Activated CD4-positive, alpha-beta T cell treated with anti-CD3 and anti-CD28 coated beads, Interleukin-2, amount 50 U/mL, for 4 hours (primary cell): ENCODE results near the gene BARD1.
"Not testable (repeated sequence)": the region's sequence is repeated elsewhere in the genome, so short reads cannot be mapped to it uniquely, and the experiment has no call there.

Experiments
- DNase-seq, 2 experiments: peaks; one replicate each; pipeline ENCODE4 v3.0.0-alpha.2; 2020

Gene BARD1

DNA sequence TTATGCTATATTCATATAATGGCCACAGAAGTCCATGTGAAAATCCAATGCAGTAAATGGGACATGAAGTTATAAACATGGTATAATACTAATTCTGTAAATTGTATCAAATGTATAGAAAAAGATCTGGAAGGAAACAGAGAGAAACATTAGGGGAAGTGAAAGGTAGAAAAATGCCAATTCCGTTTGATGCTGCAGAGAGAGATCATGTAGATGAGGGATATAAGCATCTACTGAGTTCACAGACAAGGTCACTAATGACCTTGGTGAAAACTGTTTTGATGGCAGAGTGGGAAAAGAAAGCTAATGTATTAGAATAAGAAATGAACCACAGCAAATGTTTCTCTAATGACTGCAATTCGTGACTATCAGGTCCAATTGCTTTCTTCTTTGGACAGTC, 56.0 kb downstream of the BARD1 start:
- no peak for DNase-seq

DNA sequence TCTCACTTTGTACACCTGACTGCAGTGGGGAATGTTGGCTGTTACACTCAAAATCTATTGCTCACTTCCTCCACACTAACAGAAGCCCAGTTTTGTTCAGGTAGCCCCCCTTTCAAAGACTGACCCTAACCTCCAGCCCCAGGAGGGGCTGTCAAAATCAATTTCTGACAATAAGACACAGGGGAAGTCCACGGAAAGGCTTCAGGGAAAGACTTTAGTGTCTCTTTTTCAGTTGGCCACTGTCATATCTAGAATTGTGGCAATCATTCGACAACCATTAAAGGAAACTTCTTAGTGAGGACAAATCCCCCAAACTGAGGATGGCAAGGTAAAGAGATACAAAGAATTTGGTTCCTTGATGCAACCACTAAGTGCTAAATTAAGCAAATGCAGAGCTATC, 59.0 kb downstream of the BARD1 start:
- DNase-seq = no peak

DNA sequence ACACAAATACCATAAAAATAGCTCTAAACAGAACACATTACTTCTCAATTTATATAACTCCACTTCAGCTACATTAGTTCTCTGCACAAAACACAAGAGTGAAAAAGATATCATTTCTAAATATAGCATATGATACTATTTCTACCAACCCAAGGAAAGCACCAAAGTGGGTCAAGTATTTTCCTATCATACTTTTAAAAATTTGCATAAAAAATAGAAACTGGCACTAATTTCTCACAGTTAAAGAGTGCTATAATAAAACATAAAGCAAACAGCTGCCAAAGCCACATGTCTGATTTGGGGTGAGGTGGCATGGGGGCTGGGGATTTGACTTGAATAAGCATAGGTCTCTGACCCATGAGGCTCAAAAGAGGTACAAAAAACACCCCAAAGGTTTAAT, 61.5 kb downstream of the BARD1 start:
- no peak for DNase-seq

DNA sequence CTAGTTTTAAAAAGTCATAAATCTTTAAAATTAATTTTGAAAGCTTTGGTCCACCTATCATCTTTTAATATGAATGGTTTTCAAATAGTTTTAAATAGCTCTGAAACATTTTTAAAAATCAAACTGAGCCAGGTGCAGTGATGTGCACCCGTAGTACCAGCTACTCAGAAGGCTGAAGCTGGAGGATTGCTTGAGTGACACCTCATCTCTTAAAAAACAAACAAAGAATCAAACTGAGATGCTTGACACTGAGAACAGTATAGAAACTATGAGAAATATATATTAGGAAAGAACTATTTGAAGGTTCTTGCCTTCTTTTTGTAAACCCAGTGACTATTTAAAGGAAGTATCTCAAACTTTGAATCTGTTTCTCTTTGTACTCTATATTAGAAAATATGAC, 67.4 kb downstream of the BARD1 start:
- no peak for DNase-seq

DNA sequence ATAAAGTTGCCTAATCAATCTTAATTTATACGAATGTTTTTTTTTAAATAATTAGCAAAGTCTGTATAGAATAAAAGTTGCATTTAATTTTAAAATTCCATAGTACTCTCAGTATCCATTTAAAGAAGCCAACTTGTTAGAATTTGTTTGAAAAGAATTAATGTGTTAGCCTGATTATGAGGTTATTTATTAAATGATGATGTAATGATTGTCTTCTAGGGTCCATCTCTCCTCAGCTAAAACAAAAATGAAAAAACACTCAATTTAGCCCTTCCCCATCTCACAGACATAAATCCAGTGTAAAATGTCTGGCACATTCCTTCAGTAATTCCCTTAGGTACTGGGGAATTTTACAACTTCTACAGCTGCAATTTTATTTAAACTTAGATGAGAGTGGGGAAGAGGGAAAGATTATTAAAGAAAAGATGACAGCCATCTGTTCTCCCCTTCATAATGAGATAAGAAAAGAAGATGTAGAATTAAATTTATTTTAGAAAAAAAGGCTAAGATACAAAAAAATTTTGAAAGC, 68.6 kb downstream of the BARD1 start:
- no peak for DNase-seq

DNA sequence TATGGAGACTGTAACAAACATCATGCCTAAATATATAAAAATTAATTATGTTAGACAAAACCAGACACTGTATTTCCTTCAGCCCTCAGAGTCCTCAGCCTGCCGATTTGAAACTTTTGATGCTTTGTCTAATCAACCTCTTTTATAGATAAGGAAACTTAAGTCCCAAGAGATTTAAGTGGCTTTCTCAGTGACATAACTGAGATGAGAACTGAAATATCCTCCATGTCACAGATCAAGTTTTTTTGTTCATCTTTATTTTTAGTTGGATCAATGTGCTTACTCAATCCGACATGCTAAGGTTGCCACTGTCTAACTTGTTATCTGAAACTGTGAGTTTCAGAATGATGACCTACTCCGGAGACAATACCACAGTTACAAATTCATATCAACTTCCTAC, 72.3 kb downstream of the BARD1 start:
- DNase-seq = no peak

DNA sequence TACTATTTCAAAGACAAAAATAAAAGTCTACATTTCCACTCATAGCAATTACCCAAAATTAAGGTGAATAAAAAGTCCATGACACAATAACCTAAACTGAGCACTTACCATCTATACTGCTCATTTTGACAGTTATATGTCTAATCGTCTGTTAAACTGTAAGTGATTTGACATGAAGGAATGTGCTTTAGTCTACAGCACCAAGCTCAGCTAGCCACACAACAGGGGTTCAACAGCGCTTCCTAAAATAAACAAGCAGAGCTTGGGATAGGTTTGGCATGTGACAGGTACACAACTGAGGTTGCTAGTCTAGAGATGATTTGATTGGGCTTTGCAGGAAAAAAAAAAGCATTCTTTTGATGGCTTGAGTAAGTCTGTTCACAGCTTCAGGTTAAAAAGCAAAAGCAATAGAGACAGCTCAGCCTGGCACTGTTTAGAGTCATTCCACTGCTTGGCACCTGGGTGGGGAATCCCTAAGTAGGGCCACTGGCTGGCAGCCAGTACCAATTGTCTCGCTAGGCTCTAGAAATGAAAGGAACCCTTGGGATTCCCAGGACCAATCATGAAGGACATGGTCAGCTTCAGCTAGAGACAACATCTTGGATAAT, 78.6 kb downstream of the BARD1 start:
- DNase-seq = no peak

DNA sequence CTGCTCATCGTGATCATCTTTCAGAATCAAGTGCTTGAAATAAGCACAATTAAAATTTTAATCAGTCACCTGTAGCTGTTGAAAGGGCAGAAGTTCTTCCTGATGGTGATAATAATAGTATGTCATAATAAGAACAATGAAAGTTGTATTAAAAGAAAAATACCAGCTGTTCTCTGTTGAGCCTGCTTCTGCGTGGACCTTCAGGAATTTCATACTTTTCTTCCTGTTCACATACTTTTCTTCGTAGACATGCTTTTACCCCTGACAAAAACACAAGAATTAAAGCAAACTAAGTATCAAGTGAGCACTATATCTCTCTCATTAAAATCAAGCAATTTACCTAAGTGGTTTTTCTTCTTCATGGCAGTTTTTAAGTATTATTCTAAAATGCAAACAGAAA, 79.2 kb downstream of the BARD1 start:
- no peak for DNase-seq

DNA sequence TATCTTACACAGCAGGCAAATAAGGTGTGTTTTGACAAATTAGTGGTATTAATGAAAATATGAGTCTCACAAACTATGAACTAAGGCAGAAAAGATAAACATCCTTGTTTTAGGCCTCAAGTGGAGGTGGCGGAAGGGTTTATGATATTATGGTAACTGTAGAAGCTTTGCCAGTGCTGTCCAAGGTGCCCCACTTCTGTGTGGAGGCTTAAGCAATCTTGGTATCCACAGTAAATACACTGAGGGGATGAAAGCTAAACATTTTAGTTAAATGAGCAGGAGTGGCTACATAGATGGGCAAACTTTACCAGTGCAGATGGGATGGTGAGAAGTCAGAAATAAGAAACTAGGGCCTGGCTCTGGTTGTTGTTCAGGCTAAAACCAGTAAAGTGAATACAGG, 84.7 kb downstream of the BARD1 start:
- DNase-seq = no peak

DNA sequence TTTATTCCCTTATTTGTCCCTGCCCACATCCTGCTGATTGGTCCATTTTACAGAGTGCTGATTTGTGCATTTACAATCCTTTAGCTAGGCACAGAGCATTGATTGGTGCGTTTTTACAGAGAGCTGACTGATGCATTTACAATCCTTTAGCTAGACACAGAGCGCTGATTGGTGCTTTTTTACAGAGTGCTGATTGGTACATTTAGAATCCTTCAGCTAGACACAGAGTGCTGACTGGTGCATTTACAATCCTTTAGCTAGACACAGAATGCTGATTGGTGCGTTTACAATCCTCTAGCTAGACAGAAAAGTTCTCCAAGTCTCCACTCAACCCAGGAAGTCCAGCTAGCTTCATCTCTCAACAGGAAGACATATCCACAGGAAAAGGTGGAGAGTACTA, 91.6 kb downstream of the BARD1 start:
- DNase-seq = not testable (repeated sequence)

DNA sequence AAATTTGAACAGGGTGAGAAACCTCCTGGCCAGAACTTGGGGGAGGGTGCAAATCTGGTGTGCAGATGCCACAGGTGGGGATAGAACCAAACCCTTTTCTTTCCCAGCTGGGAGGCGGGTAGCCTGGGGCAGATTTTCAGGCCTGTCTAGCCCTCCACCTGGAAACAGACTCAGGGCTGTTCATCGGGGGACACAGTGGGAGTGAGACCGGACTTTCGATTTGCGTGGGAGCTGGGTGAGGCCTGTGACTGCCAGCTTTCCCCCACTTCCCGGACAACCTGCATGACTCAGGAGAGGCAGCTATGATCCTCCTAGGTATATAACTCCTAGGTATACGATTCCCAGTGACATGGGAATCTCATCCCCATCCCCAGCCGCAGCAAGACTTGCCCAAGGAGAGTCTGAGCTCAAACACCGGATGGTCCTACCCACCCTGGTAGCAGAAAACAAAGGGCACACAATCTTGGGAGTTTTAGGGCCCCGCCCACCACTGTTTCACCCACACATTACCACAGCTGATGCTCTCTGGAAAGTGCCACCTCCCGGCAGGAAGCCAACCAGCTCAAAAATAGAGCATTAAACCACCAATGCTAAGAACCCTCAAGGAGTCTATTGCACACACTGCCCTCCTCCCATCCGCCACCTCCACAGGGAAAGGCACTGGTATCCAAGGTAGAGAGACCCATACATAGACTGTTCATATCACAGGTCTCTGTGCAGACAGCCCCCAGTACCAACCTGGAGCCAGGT, 92.5 kb downstream of the BARD1 start:
- no peak for DNase-seq

DNA sequence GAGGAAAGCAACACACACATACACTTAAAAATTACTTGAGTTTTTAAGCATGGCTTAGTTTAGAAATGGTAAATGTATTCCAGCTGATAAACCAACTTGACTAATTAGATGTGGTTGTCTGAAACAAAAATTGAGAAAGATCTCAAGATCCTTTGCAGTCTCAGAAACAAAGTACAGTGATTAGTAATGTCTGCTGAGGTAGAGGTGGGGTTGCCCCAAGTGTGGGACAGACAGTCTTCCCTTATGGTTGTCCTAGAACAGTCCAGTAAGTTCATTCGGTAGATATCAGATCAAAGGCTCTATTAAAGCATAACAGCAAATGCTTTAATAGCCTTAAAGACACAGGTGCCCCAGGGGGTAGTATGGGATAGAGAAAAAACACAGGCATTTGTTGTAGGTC, 94.5 kb downstream of the BARD1 start:
- DNase-seq = no peak

DNA sequence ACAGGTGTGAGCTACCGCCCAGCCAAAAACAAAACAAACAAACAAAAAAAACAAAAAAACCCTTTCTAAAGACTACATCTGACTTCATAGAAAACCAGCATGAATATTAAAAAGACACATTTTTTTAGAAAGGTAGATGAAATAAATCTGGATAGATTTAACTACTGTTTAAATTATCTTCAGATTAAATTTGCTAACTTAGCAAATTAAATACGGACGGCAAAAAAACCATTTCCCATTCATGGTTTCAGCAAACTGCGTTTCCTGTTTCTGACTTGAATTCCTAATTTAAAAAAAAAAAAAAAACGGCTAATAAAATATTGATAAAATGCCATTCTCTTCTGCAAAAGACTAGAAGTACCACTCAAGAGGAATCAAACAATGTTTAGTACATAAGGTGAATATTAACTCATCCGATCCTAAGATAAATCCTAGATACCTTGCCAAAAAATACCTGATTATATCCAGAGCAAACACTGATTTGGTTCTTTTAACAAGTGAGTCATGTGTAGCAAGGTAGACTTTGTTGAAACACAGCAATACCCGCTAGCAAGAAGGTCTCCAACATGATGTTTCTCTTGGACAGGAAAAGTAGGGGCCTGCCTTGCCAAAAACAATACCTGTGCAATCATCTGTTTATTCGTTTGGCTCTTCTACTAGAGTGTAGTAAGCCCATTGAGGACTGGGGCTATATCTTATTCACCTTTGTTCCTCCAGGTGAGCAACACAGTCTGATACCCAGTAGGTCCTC, 96.2 kb downstream of the BARD1 start:
- no peak for DNase-seq

DNA sequence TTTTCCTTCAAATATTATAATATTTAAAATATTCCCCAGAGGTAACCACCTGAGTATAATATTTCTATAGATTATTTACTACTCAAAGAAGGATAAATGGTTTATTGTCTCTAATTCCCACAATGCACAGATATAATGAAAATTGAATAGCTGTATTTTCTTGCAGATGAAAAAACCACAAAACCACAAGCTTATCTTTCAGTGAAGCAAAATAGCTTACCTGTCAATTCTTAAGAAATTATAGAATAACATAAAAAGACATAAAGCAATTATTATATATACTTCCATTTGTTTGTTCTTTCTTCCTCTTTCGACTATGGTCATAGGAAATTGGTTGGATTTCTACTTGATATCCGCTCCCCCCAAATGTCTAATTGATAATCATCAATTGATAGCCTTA, 98.8 kb downstream of the BARD1 start:
- DNase-seq = no peak

DNA sequence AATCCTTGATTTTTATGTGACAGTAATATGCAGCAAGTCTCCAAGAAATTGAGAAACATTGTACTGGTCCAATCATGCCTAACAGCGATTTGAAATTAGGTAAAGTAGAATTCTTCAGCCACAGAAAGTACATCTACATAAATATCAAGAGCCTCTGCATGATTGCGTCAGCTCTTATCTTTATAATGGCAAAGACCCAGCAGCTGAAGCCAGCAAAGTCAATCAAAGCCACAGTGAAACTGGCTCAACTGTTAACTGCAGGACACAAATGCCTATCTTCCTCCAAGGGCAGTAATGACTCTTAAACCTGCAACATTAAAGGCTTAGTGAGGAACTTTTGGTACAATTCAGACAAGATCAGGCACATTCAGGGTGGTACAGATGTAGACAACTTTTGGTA, 102.5 kb downstream of the BARD1 start:
- no peak for DNase-seq

DNA sequence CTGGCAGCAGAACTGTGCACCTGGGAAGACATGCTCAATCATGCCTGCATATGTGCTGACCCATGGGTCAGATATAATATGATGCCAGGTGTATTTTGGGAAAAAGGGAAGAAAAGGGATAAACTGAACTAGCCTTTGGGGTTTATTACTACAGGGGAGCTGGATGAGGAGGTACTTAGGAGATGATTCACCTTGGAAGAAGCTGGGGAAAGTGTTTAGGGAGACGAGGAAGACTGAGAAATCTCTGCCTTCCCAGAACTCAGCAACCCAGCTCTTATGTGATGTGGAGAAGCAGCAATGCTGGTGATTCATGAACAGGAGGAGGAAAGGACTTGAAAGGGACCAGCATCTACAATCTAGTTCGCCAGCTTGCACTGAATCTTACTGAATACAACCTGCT, 110.2 kb downstream of the BARD1 start:
- DNase-seq = no peak

DNA sequence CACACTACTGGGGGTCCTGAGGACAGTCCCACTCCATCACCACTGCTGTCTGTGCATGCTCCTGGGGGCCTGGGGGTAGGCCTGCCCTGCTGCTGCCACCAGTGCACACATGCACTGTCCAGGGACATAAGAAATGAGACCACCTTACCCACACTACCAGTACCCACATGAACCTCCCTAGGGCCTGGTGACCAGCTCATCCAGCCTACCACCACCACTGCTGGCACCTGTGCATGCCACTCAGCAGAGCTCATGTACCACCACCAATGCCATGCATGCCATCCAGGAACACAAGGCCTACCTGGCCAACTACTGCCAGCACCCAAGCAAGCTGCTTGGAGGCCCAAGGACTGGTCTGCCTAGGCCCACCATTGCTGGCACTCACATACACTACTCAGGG, 112.8 kb downstream of the BARD1 start:
- DNase-seq = no peak

DNA sequence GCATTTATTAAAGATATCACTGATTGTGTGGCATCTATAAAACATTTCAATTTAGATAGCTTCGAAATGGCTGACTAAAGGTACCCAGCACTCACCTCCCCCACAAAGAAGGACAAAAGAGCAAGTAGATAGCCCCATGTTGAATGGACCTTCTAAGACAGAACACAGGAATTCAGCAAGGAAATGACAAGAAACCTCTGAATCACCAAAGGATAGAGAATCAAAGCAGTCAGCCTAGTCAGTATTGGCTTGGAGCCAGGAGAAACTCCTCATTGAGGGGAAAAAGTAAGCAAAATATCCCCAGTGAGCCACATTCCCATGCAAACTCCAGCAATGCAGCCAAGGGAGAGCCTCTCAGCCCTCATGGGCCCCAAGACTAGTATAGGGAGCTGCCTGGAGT, 113.7 kb downstream of the BARD1 start:
- DNase-seq = no peak

DNA sequence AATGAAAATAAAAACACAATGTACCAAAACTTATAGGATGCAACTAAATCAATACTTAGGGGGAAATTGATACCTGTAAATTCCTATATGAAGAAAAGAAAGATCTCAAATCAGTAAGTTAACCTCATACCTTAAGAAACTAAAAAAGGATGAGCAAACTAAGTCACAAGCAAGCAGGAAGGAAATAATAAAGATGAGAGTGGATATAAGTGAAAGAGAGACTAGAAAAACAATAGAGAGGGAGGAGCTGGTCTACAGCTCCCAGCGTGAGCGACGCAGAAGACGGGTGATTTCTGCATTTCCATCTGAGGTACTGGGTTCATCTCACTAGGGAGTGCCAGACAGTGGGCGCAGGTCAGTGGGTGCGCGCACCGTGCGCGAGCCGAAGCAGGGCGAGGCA, 125.9 kb downstream of the BARD1 start:
- DNase-seq = not testable (repeated sequence)

DNA sequence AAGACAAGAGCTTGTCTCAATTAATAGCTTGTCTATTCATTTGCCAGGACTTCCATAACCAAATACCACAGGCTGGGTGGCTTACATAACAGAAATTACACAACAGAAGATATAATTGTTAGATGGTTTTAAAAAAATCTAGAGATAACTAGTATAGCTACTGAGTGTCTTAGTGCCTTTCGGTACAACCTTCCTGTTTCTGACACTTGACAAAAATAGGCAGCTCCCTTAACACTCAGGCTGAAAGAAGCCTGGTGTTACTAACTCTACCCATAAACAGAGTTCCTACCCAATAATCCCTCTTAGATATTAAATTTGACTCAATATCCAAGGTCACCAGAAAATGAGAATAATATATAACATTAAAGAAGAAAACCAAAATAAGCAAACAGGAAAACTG, 129.7 kb downstream of the BARD1 start:
- no peak for DNase-seq

DNA sequence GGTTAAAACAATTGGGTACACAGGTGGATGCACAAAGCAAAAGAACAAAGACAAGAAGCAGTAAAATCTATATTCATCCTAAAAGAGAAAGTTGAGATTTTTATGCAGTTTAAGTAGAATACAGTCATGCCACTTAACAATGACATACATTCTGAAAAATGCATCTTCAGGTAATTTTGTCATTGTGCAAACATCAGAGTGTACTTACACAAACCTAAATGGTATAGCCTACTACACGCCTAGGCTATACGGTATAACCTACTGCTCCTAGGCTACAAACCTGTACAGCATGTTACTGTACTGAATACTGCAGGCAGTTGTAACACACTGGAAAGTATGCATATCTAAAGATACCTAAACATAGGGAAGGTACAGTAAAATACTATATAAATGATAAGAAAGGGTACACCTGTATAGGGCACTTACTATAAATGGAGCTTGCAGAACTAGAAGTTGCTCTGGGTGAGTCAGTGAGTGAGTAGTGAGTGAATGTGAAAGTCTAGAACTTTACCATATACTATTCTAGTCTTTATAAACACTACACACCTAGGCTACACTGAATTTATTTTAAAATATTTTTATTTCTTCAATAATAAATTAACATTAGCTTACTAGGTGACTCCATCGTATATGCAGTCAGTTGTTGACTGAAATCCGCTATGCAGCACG, 132.9 kb downstream of the BARD1 start:
- no peak for DNase-seq
